Measurements from ENCODE around the gene HTRA2. TPM values are rescaled to one million over a fixed set of nuclear protein-coding genes. Genes with fewer than 3 reads are reported as not detected.
A peak's percentile ranks its signal among the peaks of the same experiment; 100 is the strongest.

The HTRA2 gene
- total RNA-seq, 4 donors from 2014 or later: 13.1 to 40.1 (median 33.9) TPM

- Histone ChIP-seq H3K4me1 (peaks cover 0 to 9% of the 10 kb centered on the region in 2 donors), H3K36me3 (no peaks in the 10 kb centered on the region), H3K4me3 (no peak overlapping the region), H3K27ac (no peak overlapping the region), H3K27me3 (peaks cover 0 to 4% of the 10 kb centered on the region in 2 donors), H3K9me3 (no peaks in the 10 kb centered on the region)
- no peak for TF ChIP-seq CTCF (IDR thresholded peaks at IDR 0.05)
- TF ChIP-seq POLR2A (IDR thresholded peaks at IDR 0.05): no peak
- DNase-seq: no peak
- intact Hi-C loops (cut with DNase I; ENCODE audit: low total_unique reads): no loop called here
These were observed 24.1 kb upstream of the HTRA2 start for GRCh38 chr2:74505448-74506246.

GRCh38 chr2:74507145-74507925 lies 22.4 kb upstream of the HTRA2 start, which contains the start of gene PCGF1:
PCGF1 (minus strand) TSS chr2:74507695; CDS start chr2:74507668, 27 bp downstream.
- H3K36me3 ChIP-seq: no peaks in the 10 kb centered on the region
- TF ChIP-seq POLR2A (IDR thresholded peaks at IDR 0.05) (peak; percentile 7 to 60), CTCF (IDR thresholded peaks at IDR 0.05) (peak in 2 of 4 experiments; percentile 37 to 39)
- peak within 1 kb of the TSS; percentile 72 to 73 for H3K4me3 ChIP-seq
- DNase-seq: peak; percentile 99 to 100
- intact Hi-C loops (cut with DNase I; ENCODE audit: low total_unique reads): no loop called here
- H3K27ac ChIP-seq: peak within 1 kb of the TSS; percentile 97 to 99
- peaks cover 0 to 9% of the 10 kb centered on the region in 2 donors for H3K4me1 ChIP-seq
- no peaks in the 10 kb centered on the region for H3K9me3 ChIP-seq
- H3K27me3 ChIP-seq: no peaks in the 10 kb centered on the region

DNA sequence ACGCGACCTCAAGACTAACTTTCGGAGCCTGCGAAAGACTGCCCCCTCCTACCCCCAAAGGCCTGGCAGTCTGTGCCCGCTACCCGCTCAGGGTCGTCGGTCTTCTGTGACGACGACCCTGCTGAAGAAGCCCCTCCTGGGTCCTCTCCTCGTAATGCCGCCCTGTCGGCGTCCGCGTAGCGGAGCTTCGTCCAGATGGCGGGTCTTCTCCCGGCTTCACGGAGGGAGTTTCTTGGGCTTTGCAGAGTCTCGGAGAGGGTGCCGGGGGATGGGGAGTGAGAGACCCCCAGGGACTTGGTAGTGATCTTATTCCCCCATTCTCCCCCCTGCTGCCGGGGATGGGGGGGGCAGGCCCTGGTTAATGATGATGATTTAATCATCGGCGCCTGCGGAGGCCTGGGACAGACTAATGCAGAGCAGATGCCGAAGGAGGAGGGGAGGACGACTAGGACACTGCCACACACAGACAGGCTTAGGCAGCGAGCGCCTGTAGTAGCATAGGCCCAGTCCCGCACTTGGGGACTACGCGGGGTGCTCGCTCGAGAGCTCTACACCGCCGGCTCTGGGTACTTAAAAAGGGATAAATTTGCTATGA lies 21.7 kb upstream of the HTRA2 start:
- no peaks in the 10 kb centered on the region for H3K9me3 ChIP-seq
- H3K36me3 ChIP-seq: no peaks in the 10 kb centered on the region
- H3K4me1 ChIP-seq: peaks cover 0 to 9% of the 10 kb centered on the region in 2 donors
- intact Hi-C loops (cut with DNase I; ENCODE audit: low total_unique reads): no loop called here
- H3K27me3 ChIP-seq: peaks cover 4 to 6% of the 10 kb centered on the region in 2 donors
- H3K4me3 ChIP-seq: peak overlapping the region; percentile 72 to 73
- no peak for DNase-seq
- TF ChIP-seq CTCF (IDR thresholded peaks at IDR 0.05): no peak
- TF ChIP-seq POLR2A (IDR thresholded peaks at IDR 0.05): no peak
- peak overlapping the region; percentile 97 to 99 for H3K27ac ChIP-seq

DNA sequence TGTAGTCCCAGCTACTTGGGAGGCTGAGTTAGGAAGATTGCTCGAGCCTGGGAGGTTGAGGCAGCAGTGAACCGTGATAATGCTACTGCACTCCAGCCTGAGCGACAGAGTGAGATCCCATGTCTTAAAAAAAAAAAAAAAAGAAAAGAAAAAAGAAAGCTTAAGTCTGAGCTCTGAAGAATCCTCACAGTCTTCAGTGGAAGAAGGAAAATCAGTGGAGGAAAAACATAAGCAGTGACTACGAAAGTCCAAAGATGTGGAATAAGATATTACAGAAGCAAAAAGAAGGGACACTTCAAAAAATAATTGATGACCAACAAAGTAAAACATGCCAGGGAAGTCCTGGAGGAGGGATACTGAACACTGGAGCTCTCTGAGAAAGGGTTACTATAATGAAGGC lies 19.5 kb upstream of the HTRA2 start:
- H3K9me3 ChIP-seq: no peaks in the 10 kb centered on the region
- DNase-seq: no peak
- TF ChIP-seq POLR2A (IDR thresholded peaks at IDR 0.05) (no peak), CTCF (IDR thresholded peaks at IDR 0.05) (no peak)
- peaks cover 25% of the 10 kb centered on the region in 2 donors for H3K27me3 ChIP-seq
- no peak overlapping the region for H3K27ac ChIP-seq
- no peak overlapping the region for H3K4me3 ChIP-seq
- no peaks in the 10 kb centered on the region for H3K36me3 ChIP-seq
- H3K4me1 ChIP-seq: peaks cover 0 to 17% of the 10 kb centered on the region in 2 donors
- intact Hi-C loops (cut with DNase I; ENCODE audit: low total_unique reads): no loop called here
